Measurements from ENCODE around the gene SSX4. TPM values are rescaled to one million over a fixed set of nuclear protein-coding genes. Genes with fewer than 3 reads are reported as not detected.
"Not testable (repeated sequence)": the region's sequence is repeated elsewhere in the genome, so short reads cannot be mapped to it uniquely, and the experiment has no call there.

The SSX4 gene
- total and polyA plus RNA-seq, 2 experiments from 2014 or later, result 0.48 TPM; not detected in 1

DNA sequence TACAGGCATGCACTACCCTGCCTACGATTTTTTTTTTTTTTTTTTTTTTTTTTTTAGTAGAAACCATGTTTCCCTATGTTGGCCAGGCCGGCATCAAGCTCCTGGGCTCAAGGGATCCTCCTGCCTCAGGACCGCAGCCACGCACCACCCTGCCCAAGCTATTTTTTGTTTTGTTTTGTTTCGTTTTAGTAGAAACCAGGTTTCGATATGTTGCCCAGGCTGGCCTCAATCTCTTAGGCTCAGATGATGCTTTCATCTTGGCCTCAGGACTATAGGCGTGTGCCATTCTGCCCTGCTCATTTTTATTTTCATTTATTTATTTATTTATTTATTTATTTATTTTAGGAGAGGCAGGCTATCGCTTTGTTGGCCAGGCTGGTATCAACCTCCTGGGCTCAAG lies 25.7 kb upstream of the SSX4 start (continued):
- TF ChIP-seq STAT1 (IDR thresholded peaks at IDR 0.05; ENCODE audit: unreplicated experiment) (no peak), EZH2 (IDR thresholded peaks at IDR 0.05; ENCODE audit: low read depth, unreplicated experiment) (no peak), EZH2phosphoT487 (IDR thresholded peaks at IDR 0.05; ENCODE audit: unreplicated experiment) (no peak), ZNF114 (CRISPR knock-in tag; IDR thresholded peaks at IDR 0.05) (no peak)
- TF ChIP-seq, protein P1, sequence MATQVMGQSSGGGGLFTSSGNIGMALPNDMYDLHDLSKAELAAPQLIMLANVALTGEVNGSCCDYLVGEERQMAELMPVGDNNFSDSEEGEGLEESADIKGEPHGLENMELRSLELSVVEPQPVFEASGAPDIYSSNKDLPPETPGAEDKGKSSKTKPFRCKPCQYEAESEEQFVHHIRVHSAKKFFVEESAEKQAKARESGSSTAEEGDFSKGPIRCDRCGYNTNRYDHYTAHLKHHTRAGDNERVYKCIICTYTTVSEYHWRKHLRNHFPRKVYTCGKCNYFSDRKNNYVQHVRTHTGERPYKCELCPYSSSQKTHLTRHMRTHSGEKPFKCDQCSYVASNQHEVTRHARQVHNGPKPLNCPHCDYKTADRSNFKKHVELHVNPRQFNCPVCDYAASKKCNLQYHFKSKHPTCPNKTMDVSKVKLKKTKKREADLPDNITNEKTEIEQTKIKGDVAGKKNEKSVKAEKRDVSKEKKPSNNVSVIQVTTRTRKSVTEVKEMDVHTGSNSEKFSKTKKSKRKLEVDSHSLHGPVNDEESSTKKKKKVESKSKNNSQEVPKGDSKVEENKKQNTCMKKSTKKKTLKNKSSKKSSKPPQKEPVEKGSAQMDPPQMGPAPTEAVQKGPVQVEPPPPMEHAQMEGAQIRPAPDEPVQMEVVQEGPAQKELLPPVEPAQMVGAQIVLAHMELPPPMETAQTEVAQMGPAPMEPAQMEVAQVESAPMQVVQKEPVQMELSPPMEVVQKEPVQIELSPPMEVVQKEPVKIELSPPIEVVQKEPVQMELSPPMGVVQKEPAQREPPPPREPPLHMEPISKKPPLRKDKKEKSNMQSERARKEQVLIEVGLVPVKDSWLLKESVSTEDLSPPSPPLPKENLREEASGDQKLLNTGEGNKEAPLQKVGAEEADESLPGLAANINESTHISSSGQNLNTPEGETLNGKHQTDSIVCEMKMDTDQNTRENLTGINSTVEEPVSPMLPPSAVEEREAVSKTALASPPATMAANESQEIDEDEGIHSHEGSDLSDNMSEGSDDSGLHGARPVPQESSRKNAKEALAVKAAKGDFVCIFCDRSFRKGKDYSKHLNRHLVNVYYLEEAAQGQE (IDR thresholded peaks at IDR 0.05; ENCODE audit: unreplicated experiment), result no peak

- H3K79me2 ChIP-seq (replicated peaks; ENCODE audit: insufficient read depth); H3F3A ChIP-seq (replicated peaks; ENCODE audit: low read depth); H3K9me3 Mint-ChIP-seq; H3K27ac Mint-ChIP-seq; H4K20me1 ChIP-seq (replicated peaks; ENCODE audit: insufficient read depth); H3K4me1 ChIP-seq (ENCODE audit: insufficient read depth); H3K4me3 ChIP-seq; H3K27ac ChIP-seq (ENCODE audit: low read depth); DNase-seq (ENCODE audit: low spot score); ATAC-seq; H3K36me3 Mint-ChIP-seq (ENCODE audit: low read depth); H3K9me2 ChIP-seq (ENCODE audit: insufficient read depth); H3K27me3 Mint-ChIP-seq (ENCODE audit: insufficient read depth, low read depth, poor library complexity); H3K4me1 Mint-ChIP-seq; H3K4me3 Mint-ChIP-seq; H3K4me2 ChIP-seq; H3K27me3 ChIP-seq (ENCODE audit: insufficient read depth); H3K36me3 ChIP-seq (ENCODE audit: insufficient read depth); H2AFZ ChIP-seq: not testable (repeated sequence)
These were observed 24.1 kb upstream of the SSX4 start for GRCh38 chrX:48359281-48359680.

DNA sequence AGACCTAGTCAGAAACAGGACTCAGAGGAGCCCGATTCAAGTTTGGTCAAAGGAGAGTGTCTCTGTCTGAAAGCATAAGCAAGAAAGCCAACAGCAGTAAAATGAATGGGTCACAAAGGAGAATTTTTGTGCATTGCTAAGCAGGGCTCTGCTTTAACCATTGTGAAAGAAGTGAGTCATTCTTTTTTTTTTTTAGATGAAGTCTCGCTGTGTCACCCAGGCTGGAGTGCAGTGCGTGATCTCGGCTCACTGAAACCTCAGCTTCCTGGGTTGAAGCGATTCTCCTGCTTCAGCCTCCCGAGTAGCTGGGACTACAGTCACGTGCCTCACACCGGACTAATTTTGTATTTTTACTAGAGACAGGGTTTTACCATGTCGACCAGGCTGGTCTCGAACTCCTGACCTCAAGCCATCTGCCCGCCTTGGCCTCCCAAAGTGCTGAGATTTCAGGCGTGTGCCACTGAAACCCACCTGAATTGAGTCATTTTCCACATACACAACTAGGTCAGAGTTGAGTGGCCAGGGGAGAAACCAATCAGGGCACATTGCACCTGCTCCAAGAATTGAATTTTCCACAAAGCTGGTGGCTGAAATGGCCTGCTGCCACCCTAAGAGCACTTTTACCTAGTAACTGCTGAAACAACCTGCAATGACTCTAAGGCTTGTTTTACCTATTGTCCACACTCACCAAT lies 15.5 kb upstream of the SSX4 start:
- H3K4me3 ChIP-seq; H3K27ac ChIP-seq (ENCODE audit: low read depth); H3K9me2 ChIP-seq (ENCODE audit: insufficient read depth); H3K9me3 Mint-ChIP-seq; H3K4me2 ChIP-seq; H3K4me1 ChIP-seq (ENCODE audit: insufficient read depth); H3K36me3 Mint-ChIP-seq (ENCODE audit: low read depth); H3K27me3 ChIP-seq (ENCODE audit: insufficient read depth); DNase-seq (ENCODE audit: low spot score); H4K20me1 ChIP-seq (replicated peaks; ENCODE audit: insufficient read depth); H3K27me3 Mint-ChIP-seq (ENCODE audit: insufficient read depth, low read depth, poor library complexity); H3K4me3 Mint-ChIP-seq; H3K27ac Mint-ChIP-seq; H3K36me3 ChIP-seq (ENCODE audit: insufficient read depth); H2AFZ ChIP-seq; H3K4me1 Mint-ChIP-seq; ATAC-seq; H3K79me2 ChIP-seq (replicated peaks; ENCODE audit: insufficient read depth); H3F3A ChIP-seq (replicated peaks; ENCODE audit: low read depth): not testable (repeated sequence)

GRCh38 chrX:48370408-48370807 lies 12.9 kb upstream of the SSX4 start:
- DNase-seq (ENCODE audit: low spot score), result not testable (repeated sequence)

GRCh38 chrX:48396931-48397330 lies 13.6 kb downstream of the SSX4 start:
- not testable (repeated sequence) for H3K27me3 ChIP-seq (ENCODE audit: insufficient read depth); H3K36me3 ChIP-seq (ENCODE audit: insufficient read depth); H3K4me1 ChIP-seq (ENCODE audit: insufficient read depth); H3K36me3 Mint-ChIP-seq (ENCODE audit: low read depth); H3K9me3 Mint-ChIP-seq; H3K27ac ChIP-seq (ENCODE audit: low read depth); H3K4me1 Mint-ChIP-seq; H3K4me3 ChIP-seq; H3K27me3 Mint-ChIP-seq (ENCODE audit: insufficient read depth, low read depth, poor library complexity); H2AFZ ChIP-seq; H3K4me3 Mint-ChIP-seq; H4K20me1 ChIP-seq (replicated peaks; ENCODE audit: insufficient read depth); H3K4me2 ChIP-seq; H3K27ac Mint-ChIP-seq; H3K9me2 ChIP-seq (ENCODE audit: insufficient read depth); DNase-seq (ENCODE audit: low spot score); H3K79me2 ChIP-seq (replicated peaks; ENCODE audit: insufficient read depth); ATAC-seq; H3F3A ChIP-seq (replicated peaks; ENCODE audit: low read depth)

More at GRCh38 chrX:48370408-48370807, 12.9 kb upstream of the SSX4 start:
- not testable (repeated sequence) for H3K79me2 ChIP-seq (replicated peaks; ENCODE audit: insufficient read depth); H3K4me3 Mint-ChIP-seq; H2AFZ ChIP-seq; H3K27ac Mint-ChIP-seq; H3K4me1 ChIP-seq (ENCODE audit: insufficient read depth); H3K36me3 Mint-ChIP-seq (ENCODE audit: low read depth); H3K27me3 ChIP-seq (ENCODE audit: insufficient read depth); H3K27me3 Mint-ChIP-seq (ENCODE audit: insufficient read depth, low read depth, poor library complexity); H3K4me2 ChIP-seq; H3K4me1 Mint-ChIP-seq; H3K9me2 ChIP-seq (ENCODE audit: insufficient read depth); H3K4me3 ChIP-seq; H4K20me1 ChIP-seq (replicated peaks; ENCODE audit: insufficient read depth); H3F3A ChIP-seq (replicated peaks; ENCODE audit: low read depth); H3K27ac ChIP-seq (ENCODE audit: low read depth); ATAC-seq; H3K36me3 ChIP-seq (ENCODE audit: insufficient read depth); H3K9me3 Mint-ChIP-seq

DNA sequence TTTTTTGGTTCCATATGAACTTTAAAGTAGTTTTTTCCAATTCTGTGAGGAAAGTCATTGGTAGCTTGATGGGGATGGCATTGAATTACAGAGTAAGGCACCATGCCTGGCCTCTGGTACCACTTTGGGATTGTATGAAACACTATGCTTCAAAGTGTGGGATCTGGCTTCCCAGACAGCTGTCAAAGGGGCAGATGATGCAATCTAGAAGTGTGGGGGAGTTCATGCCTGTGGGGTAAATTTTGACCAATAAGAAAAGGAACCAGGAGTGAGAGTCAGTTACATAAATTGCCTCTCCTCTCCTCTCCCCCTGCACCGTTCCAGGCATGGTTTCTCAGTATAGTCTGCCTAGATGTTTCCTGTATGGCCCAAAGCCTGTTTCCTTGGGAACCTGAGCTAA lies 14.5 kb downstream of the SSX4 start:
- H3K36me3 Mint-ChIP-seq (ENCODE audit: low read depth); H3K4me2 ChIP-seq; H3K9me2 ChIP-seq (ENCODE audit: insufficient read depth); H3K9me3 Mint-ChIP-seq; H3K4me3 Mint-ChIP-seq; H3F3A ChIP-seq (replicated peaks; ENCODE audit: low read depth); H4K20me1 ChIP-seq (replicated peaks; ENCODE audit: insufficient read depth); H3K36me3 ChIP-seq (ENCODE audit: insufficient read depth); H2AFZ ChIP-seq; H3K79me2 ChIP-seq (replicated peaks; ENCODE audit: insufficient read depth); H3K27me3 ChIP-seq (ENCODE audit: insufficient read depth); H3K4me1 ChIP-seq (ENCODE audit: insufficient read depth); H3K4me1 Mint-ChIP-seq; H3K27me3 Mint-ChIP-seq (ENCODE audit: insufficient read depth, low read depth, poor library complexity); H3K4me3 ChIP-seq; H3K27ac ChIP-seq (ENCODE audit: low read depth); ATAC-seq; H3K27ac Mint-ChIP-seq: not testable (repeated sequence)
- peak; percentile 0 for DNase-seq (ENCODE audit: low spot score)

Data from GM23338 (cell line).